Measurements from ENCODE around the gene CD3D. TPM values are rescaled to one million over a fixed set of nuclear protein-coding genes. Genes with fewer than 3 reads are reported as not detected.
A peak's percentile ranks its signal among the peaks of the same experiment; 100 is the strongest.

The CD3D gene
- 1.3 TPM for total RNA-seq
- long read RNA-seq = 0 reads

DNA sequence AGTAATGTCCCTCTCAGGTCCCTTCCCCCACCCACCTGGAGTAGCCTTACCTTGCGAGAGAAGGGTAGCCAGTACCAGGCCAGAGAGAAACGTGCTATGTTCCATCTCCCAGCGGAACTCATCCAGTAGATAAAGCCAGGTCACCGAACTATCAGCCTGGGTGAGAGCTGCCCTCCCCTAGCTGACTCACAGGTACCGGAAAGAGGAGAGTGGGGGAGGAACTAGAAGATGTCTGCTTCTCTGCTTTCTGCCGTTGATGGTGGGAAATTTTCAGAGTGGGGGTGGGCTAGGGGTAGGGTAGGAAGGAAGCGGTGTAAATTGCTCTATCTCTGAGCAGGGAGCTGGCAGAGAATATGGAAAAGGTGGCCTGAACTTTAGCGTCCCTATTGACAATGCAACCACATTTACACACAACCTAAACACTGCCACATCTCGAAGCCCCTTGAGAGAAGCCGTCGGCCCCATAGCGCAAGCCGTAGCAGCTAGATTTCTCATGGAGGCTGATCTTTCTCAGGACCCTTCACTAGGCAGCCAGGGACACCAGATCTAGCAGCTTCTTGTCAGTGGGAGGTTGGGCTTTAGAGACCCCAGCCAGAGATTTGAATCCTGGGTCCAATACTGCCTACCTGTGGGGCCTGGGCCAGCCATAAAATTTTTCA is at the start of gene CD3D:
TSS of gene CD3D (minus strand) at position 203 of the 659 bp plus-strand sequence. CDS start at position 105, 98 bp downstream.
- DNase-seq (ENCODE audit: low spot score) = no peak

GRCh38 chr11:118383657-118384056 is 41.2 kb upstream of the CD3D start:
- no peak for DNase-seq (ENCODE audit: low spot score)

DNA sequence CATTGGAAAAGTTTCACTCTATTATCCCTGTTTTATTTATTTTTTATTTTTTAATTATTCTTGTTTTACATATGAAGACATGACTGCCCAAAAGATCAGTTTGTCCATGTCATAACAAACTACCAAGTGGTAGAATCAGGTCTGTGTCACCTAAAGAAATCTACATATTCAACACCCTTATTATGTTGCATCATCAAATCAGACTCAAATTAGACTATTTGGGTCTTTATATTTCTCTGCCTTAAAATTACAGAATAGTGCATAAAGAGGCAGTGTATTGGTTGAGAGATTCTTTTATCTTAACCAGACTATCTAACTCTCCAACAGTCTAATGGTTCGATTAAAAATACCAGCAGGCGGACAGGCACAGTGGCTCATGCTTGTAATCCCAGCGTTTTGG is 40.4 kb upstream of the CD3D start:
- no peak for DNase-seq (ENCODE audit: low spot score)

- DNase-seq (ENCODE audit: low spot score) = no peak
Observed at GRCh38 chr11:118380571-118380970, 38.1 kb upstream of the CD3D start.

DNA sequence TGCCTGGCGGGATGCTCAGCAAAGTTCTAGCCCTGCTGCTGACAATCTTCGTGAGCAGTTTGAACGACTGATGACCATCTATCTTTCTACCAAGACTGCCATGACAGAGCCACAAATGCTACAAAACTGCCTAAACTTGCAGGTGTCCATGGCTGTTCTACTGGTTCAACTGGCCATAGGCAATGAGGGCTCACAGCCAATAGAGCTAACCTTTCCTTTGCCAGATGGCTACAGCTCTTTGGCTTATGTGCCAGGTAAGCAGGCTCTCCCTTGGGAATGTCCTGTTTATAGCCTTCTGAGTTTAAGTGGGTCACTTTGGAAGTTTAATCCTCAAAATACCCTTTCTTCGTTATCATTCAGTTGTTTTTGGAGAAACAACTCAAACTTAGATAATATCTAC is 37.0 kb upstream of the CD3D start:
- DNase-seq (ENCODE audit: low spot score) = no peak

GRCh38 chr11:118375978-118376377 is 33.5 kb upstream of the CD3D start:
- DNase-seq (ENCODE audit: low spot score) = no peak

DNA sequence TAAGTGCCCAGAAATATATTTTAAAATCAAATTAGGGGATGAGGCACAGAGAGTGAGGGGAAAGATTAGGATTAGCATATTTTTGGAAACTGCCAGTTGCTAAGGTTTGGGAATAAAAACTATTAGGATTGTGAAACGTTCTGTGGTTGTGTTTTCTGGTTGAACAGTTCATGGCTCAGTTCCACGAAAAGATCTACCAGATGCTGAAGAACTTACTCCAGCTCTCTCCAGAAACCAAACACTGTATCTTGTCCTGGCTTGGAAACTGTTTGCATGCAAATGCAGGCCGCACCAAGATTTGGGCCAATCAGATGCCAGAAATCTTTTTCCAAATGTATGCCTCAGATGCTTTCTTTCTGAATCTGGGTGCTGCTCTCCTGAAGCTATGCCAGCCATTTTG is 32.2 kb upstream of the CD3D start:
- no peak for DNase-seq (ENCODE audit: low spot score)

- no peak for DNase-seq (ENCODE audit: low spot score)
Observed at GRCh38 chr11:118373871-118374270, 31.4 kb upstream of the CD3D start.

GRCh38 chr11:118373263-118373662 is 30.8 kb upstream of the CD3D start:
- DNase-seq (ENCODE audit: low spot score) = no peak

DNA sequence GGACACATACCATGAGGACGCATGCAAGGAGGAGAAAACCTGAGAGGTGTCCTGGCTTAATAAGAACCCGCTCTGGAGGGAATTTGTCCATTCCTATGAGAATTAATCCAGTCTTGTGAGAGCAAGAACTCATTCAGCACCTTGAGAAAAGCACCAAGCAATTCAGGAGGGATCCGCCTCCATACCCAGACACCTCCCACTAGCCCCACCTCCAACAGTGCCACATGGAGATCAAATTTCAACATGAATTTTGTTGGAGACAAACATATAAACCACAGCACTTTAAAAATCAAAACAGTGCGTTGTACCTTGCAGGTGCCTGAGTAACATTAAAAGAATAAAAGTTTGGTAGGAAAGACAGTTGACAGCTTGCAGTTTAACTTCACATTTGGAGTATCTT is 28.3 kb upstream of the CD3D start:
- DNase-seq (ENCODE audit: low spot score) = no peak

DNA sequence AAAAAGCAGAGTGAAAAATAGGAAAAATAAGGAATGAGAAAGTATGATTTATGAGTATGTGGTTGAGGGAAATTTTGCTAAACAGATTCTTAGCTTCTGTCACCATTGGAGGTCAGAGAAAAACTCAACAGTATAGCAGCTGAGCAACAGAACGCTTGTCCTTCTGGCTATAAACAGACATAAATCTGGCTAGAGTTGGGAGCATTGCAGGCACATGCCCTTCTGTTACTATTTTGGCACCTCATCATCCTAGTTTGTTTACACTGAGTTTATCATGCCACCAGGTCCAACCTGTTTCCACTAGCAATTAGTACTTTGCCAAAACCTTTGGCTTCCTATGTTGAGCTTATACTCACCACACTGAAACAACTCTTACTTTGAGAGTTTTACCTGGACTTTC is 23.8 kb upstream of the CD3D start:
- DNase-seq (ENCODE audit: low spot score) = no peak

DNA sequence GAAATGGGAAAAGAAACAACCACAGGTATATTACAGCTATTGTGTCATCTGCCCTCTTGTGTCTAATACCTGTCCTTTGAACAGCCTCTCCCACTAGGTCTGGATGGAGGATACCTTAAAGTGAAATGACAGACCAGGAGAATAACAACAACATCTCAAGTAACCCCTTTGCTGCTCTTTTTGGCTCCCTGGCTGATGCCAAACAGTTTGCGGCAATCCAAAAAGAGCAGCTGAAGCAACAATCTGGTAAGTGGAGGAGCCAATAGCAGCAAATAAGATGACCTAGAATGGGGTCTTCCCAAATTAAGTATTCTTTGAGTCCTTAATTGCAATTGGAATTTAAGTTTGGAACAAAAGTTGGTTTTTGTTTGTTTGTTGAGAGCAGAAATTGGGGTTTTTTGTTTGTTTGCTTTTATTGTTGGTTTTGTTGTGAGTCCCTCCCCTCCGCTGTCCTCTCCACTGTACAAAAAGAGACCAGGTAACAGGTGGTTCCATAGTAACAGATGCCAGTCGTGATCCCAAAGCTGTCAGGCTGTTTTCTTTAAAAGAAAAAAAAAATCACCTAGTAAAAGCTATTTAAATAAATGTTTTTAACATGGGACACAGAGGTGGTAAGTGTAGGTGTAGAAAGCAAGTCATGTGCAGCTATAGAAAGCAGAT is 22.6 kb upstream of the CD3D start:
- DNase-seq (ENCODE audit: low spot score) = no peak

- DNase-seq (ENCODE audit: low spot score) = peak; percentile 97
Observed at GRCh38 chr11:118359295-118359958, 16.9 kb upstream of the CD3D start, which contains the start of gene UBE4A. Gene UBE4A, plus strand, starts transcription at chr11:118359600. Its CDS starts 5,481 bp downstream, at chr11:118365081.

GRCh38 chr11:118358071-118358470 is 15.6 kb upstream of the CD3D start:
- DNase-seq (ENCODE audit: low spot score) = no peak

DNA sequence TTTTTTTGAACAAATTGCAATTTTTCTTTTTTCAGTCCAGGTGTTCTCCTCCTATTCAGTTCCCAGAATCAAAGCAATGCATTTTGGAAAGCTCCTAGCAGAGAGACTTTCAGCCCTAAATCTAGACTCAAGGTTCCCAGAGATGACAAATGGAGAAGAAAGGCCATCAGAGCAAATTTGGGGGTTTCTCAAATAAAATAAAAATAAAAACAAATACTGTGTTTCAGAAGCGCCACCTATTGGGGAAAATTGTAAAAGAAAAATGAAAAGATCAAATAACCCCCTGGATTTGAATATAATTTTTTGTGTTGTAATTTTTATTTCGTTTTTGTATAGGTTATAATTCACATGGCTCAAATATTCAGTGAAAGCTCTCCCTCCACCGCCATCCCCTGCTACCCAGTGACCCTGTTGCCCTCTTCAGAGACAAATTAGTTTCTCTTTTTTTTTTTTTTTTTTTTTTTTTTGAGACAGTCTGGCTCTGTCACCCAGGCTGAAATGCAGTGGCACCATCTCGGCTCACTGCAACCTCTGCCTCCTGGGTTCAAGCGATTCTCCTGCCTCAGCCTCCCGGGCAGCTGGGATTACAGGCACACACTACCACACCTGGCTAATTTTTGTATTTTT is 10.7 kb upstream of the CD3D start:
- DNase-seq (ENCODE audit: low spot score) = no peak

- no peak for DNase-seq (ENCODE audit: low spot score)
Observed at GRCh38 chr11:118349475-118349874, 7.0 kb upstream of the CD3D start.

DNA sequence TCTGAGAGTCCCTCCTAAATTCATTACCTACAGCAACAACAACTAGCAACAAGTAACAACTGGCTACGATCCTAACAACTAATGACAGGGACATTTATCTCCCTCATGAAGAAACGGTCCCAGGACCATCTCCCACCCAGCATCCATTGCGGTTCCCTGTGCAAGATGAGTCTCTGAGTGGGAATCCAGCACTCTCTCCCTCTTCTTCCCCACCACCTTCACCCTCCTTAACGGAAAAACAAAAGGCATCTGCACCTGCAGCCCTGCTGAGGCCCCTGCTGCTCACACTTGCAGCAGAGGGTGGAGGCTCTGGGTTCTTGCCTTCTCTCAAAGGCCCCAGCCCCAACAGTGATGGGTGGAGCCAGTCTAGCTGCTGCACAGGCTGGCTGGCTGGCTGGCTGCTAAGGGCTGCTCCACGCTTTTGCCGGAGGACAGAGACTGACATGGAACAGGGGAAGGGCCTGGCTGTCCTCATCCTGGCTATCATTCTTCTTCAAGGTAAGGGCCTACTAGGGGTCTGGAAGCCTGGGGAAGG is 1.5 kb upstream of the CD3D start, which contains the start of gene CD3G:
TSS of gene CD3G (plus strand) at position 364 of the 535 bp plus-strand sequence. CDS start at position 444, 80 bp downstream.
- DNase-seq (ENCODE audit: low spot score) = no peak

DNA sequence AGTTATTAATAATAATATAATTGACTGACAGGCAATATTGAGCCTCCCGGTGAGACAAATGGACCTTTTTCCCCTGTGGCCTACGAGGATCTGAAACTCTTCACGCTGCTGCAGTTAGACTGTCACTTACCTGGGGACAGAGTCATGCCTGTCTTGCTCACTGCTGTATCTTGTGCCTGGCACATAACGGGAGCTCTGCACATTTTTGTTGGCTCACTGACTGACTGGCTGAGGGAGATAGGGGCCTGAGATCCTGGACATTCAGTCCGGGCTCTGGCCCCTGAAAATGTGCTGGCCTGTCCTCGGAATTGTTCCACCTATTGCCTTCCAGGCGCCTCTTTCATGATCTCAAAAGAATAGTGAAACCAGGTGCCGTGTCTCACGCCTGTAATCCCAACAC is 743 bp upstream of the CD3D start:
- no peak for DNase-seq (ENCODE audit: low spot score)

DNA sequence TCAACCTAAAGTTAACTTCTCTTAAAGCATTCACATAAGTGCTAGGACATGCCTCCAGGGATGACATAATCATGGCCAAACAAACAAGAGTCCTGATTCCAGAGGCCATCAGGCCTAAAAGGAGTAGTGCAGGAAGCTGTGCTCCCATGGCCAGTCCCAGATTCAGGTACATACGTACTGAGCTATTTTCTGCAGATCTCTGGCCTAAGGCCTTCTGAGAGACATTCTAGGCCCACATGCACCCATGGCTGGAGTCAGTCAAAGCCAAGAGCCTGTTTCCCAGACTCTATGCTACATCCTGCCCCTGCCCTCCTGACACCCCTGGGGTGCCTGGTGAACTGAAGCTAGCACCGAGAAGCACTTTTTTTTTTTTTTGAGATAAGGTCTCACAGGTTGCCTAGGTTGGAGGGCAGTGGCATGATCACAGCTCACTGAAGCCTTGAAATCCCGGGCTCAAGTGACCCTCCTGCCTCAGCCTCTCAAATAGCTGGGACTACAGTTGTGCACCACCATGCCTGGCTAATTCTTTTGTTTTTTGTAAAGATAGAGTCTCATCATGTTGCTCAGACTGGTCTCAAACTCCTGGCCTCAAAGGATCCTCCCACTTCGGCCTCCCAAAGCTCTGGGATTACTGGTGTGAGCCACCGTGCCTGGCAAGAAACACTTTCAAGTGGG is 553 bp downstream of the CD3D start:
- no peak for DNase-seq (ENCODE audit: low spot score)

DNA sequence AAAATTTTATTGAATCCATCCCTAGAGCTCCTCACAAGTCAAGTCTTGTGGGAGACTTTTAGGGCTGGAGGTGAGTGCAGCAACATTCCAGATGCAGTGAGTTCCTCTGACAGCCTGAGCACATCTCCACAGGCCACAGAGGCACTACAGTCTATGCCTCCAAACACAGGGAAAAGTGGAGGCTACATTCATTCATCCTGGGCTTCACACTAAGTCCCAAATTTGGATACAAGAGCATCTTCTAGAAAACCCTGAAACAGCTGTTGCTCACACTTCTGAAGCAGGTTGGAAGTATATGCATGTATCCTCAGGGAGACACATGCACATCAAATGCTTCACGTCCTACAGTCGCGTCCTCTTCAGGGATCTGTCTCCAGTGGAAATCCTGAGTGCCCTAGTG is 1.2 kb downstream of the CD3D start:
- no peak for DNase-seq (ENCODE audit: low spot score)

- DNase-seq (ENCODE audit: low spot score) = no peak
Observed at GRCh38 chr11:118340449-118340848, 2.1 kb downstream of the CD3D start.
